ENCODE results near the gene SETD3. TPM values are rescaled to one million over a fixed set of nuclear protein-coding genes. Genes with fewer than 3 reads are reported as not detected.
A peak's percentile ranks its signal among the peaks of the same experiment; 100 is the strongest.

The SETD3 gene
- total and polyA plus RNA-seq, 2 experiments from 2014 or later: 40.7 to 68.0 TPM

DNA sequence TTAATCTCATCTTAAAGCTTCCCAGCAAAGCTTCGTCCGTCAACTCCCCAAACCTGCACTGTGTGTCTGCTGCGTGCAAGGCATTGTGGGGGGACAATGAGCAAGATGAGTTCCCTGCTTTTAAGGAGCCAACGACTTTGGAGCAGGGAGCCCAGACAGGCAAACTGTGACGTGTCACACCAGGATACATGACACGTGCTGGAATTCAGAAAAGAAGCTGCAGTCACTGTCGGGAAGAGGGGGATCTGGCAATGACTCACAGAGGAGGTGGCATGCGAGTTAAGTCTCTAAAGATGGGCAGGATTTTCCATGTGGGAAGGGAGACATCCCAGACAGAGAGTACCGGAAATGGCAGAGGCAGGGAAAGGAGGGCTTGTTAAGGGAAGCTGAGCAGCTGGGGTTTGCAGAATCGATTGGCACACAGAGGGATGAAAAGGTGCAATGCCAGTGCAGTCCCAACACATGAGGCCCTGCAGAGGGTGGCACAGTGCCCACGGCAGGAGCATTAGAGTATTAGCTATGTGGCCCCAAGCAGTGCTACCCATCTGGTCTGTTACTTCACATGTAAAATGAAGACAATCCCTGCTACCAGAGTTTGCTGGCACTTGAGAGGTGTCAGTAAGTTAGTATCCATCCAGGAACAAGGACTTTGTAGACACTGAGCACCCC lies 52.9 kb downstream of the SETD3 start (continued):
- TF ChIP-seq, protein P1, sequence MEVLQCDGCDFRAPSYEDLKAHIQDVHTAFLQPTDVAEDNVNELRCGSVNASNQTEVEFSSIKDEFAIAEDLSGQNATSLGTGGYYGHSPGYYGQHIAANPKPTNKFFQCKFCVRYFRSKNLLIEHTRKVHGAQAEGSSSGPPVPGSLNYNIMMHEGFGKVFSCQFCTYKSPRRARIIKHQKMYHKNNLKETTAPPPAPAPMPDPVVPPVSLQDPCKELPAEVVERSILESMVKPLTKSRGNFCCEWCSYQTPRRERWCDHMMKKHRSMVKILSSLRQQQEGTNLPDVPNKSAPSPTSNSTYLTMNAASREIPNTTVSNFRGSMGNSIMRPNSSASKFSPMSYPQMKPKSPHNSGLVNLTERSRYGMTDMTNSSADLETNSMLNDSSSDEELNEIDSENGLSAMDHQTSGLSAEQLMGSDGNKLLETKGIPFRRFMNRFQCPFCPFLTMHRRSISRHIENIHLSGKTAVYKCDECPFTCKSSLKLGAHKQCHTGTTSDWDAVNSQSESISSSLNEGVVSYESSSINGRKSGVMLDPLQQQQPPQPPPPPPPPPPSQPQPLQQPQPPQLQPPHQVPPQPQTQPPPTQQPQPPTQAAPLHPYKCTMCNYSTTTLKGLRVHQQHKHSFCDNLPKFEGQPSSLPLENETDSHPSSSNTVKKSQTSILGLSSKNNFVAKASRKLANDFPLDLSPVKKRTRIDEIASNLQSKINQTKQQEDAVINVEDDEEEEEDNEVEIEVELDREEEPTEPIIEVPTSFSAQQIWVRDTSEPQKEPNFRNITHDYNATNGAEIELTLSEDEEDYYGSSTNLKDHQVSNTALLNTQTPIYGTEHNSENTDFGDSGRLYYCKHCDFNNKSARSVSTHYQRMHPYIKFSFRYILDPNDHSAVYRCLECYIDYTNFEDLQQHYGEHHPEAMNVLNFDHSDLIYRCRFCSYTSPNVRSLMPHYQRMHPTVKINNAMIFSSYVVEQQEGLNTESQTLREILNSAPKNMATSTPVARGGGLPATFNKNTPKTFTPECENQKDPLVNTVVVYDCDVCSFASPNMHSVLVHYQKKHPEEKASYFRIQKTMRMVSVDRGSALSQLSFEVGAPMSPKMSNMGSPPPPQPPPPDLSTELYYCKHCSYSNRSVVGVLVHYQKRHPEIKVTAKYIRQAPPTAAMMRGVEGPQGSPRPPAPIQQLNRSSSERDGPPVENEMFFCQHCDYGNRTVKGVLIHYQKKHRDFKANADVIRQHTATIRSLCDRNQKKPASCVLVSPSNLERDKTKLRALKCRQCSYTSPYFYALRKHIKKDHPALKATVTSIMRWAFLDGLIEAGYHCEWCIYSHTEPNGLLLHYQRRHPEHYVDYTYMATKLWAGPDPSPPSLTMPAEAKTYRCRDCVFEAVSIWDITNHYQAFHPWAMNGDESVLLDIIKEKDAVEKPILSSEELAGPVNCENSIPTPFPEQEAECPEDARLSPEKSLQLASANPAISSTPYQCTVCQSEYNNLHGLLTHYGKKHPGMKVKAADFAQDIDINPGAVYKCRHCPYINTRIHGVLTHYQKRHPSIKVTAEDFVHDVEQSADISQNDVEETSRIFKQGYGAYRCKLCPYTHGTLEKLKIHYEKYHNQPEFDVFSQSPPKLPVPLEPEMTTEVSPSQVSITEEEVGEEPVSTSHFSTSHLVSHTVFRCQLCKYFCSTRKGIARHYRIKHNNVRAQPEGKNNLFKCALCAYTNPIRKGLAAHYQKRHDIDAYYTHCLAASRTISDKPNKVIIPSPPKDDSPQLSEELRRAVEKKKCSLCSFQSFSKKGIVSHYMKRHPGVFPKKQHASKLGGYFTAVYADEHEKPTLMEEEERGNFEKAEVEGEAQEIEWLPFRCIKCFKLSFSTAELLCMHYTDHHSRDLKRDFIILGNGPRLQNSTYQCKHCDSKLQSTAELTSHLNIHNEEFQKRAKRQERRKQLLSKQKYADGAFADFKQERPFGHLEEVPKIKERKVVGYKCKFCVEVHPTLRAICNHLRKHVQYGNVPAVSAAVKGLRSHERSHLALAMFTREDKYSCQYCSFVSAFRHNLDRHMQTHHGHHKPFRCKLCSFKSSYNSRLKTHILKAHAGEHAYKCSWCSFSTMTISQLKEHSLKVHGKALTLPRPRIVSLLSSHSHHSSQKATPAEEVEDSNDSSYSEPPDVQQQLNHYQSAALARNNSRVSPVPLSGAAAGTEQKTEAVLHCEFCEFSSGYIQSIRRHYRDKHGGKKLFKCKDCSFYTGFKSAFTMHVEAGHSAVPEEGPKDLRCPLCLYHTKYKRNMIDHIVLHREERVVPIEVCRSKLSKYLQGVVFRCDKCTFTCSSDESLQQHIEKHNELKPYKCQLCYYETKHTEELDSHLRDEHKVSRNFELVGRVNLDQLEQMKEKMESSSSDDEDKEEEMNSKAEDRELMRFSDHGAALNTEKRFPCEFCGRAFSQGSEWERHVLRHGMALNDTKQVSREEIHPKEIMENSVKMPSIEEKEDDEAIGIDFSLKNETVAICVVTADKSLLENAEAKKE (CRISPR knock-in tag; IDR thresholded peaks at IDR 0.05): no peak

DNA sequence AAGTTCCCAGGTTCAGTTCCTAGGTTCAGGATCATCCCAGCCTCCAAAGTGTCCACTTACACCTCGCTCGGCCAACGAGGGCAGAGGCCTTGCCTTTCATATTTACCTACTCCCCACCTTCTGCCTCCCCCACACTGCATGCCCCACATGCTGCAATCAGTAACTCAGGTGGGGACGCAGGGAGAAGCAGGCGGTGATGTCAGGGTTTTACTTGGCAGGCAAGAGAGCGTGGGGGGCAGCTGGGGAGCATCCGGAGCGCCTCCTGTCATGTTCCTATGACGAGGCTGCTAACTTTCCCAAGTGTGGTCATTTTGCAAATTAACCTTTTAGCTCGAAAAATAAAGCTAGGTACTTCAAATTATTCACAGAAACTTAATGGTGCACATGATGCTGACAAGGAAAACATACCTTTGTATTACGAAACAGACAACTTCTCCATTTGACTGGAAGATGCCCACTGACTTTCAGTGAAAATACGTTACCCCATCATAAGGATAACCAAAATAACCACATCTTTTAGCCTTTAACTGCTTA lies 53.8 kb downstream of the SETD3 start:
- Histone ChIP-seq H3K79me2 (replicated peaks; ENCODE audit: insufficient read depth) (peaks cover 35% of the 10 kb centered on the region), H3F3A (replicated peaks; ENCODE audit: low read depth) (no peaks in the 10 kb centered on the region), H3K9me2 (ENCODE audit: insufficient read depth) (no peaks in the 10 kb centered on the region), H3K27me3 (ENCODE audit: insufficient read depth) (no peaks in the 10 kb centered on the region), H3K4me2 (no peak overlapping the region), H3K36me3 (ENCODE audit: insufficient read depth) (peaks cover 14% of the 10 kb centered on the region), H3K4me3 (no peak overlapping the region), H4K20me1 (replicated peaks; ENCODE audit: insufficient read depth) (peaks cover 6% of the 10 kb centered on the region), H3K27ac (ENCODE audit: low read depth) (no peak overlapping the region), H2AFZ (no peak overlapping the region), H3K4me1 (ENCODE audit: insufficient read depth) (peaks cover 42% of the 10 kb centered on the region)
- Mint-ChIP-seq H3K4me3 (no peak overlapping the region), H3K27me3 (ENCODE audit: insufficient read depth, low read depth, poor library complexity) (peaks cover 6% of the 10 kb centered on the region), H3K4me1 (peaks cover 53% of the 10 kb centered on the region), H3K9me3 (peaks cover 16% of the 10 kb centered on the region), H3K27ac (peak overlapping the region; percentile 63; the same call in 1 of the 2 replicates), H3K36me3 (ENCODE audit: low read depth) (peaks cover 29% of the 10 kb centered on the region)
- DNase-seq (ENCODE audit: low spot score) (no peak), ATAC-seq (no peak)
- TF ChIP-seq POLR2AphosphoS5 (IDR thresholded peaks at IDR 0.05; ENCODE audit: low read depth) (no peak), CREB1 (CRISPR knock-in tag; IDR thresholded peaks at IDR 0.05; ENCODE audit: low read depth) (no peak), ZNF114 (CRISPR knock-in tag; IDR thresholded peaks at IDR 0.05) (no peak), STAT1 (IDR thresholded peaks at IDR 0.05; ENCODE audit: unreplicated experiment) (no peak), ZNF331 (CRISPR knock-in tag; IDR thresholded peaks at IDR 0.05; ENCODE audit: low read depth) (no peak), EZH2 (IDR thresholded peaks at IDR 0.05; ENCODE audit: low read depth, unreplicated experiment) (no peak)
- TF ChIP-seq, protein P2, sequence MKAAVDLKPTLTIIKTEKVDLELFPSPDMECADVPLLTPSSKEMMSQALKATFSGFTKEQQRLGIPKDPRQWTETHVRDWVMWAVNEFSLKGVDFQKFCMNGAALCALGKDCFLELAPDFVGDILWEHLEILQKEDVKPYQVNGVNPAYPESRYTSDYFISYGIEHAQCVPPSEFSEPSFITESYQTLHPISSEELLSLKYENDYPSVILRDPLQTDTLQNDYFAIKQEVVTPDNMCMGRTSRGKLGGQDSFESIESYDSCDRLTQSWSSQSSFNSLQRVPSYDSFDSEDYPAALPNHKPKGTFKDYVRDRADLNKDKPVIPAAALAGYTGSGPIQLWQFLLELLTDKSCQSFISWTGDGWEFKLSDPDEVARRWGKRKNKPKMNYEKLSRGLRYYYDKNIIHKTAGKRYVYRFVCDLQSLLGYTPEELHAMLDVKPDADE (IDR thresholded peaks at IDR 0.05): no peak
- TF ChIP-seq, protein P1 (CRISPR knock-in tag; IDR thresholded peaks at IDR 0.05): no peak
